ENCODE results near the gene TCERG1L.

Gene TCERG1L

GRCh38 chr10:131269776-131270460 lies 41.6 kb downstream of the TCERG1L start:
- no peak for DNase-seq (ENCODE audit: low read depth, low spot score)
- no peak for TF ChIP-seq CTCF (IDR thresholded peaks at IDR 0.05; ENCODE audit: low read depth, low read length)
- no peak overlapping the region for H3K4me3 ChIP-seq (ENCODE audit: low read depth, low read length)
- in situ Hi-C loops (cut with HindIII; ENCODE audit: low sequenced_read_pairs) = no loop called here

- in situ Hi-C loops (cut with HindIII; ENCODE audit: low sequenced_read_pairs) = no loop called here
- no peak for TF ChIP-seq CTCF (IDR thresholded peaks at IDR 0.05; ENCODE audit: low read depth, low read length)
- H3K4me3 ChIP-seq (ENCODE audit: low read depth, low read length) = no peak overlapping the region
- no peak for DNase-seq (ENCODE audit: low read depth, low spot score)
Measured at GRCh38 chr10:131267814-131268095, 43.8 kb downstream of the TCERG1L start.

DNA sequence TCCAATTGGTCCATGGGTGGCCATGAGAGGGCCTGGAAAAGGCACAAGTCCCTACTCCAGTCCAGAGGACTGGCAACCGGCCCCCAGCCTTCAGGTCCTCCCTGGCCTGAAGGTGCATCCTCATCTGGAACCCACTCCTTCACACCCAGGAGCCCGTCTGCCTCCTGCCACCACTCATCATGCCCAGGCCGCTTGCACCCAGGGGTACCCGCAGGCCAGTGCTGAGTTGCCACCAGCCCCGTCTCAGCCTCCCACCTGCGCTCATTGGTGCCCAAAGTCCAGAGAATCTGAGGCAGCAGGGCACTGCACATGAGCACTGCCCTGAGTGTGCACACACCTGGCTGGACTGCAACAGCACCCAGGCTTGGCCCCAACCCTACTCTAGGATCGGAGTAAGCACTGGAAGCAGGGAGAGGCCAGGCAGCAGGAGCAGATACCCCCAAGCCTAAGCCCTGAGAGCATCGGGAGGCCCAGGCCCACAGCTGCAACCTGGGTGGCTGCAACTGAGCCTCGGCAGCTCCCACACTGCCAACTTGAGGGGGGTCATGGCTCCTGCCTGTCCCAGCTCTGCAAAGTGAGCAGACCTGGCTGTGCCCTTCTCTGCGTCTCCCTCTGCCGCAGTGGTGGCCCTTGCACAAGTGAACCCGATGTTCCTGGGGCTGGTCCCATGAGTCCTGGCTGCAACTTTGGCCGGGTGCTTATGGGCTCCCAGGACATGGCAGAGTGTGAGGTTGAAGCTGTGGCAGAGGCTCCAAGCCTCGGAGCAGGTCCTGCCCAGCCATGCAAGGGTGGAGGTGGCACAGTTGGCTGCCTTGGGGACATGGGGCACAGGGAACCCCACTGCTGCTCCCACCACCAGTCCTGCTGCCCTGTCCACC lies 44.3 kb downstream of the TCERG1L start:
- DNase-seq (ENCODE audit: low read depth, low spot score) = no peak
- TF ChIP-seq CTCF (IDR thresholded peaks at IDR 0.05; ENCODE audit: low read depth, low read length) = no peak
- H3K4me3 ChIP-seq (ENCODE audit: low read depth, low read length) = no peak overlapping the region
- in situ Hi-C loops (cut with HindIII; ENCODE audit: low sequenced_read_pairs) = no loop called here

DNA sequence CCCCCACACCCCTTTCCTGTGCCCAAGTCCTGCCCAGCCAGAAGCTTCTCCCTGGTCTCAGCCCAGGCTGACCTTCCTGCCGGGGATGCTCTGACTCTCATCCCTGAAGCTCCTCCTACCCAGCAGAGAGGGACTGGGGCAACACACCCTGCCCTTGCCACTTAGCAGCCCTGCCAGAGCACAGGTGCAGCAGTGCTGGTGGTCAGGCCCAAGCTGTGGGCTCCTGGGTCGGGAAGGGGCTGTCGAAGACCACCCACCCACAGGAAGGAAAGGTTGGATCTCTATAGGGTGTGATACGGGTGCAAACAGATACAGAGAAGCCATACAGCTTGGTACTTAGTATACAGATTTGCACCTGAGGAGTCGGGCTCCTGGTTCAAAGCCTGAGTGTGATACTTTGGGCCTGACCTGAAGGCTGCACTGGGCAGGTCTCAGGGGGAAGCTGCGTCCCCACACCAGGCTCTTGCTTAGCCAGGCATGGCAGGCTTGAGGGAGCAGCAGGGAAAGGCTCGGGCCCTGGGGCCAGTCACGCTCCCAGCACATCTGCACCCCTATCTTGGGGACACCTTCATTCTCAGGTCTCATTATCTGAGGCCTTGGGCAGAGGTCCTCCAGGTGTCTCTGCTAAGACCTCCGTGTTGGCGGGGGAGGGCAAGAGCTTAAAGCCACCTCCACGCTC lies 47.3 kb downstream of the TCERG1L start:
- no peak for DNase-seq (ENCODE audit: low read depth, low spot score)
- in situ Hi-C loops (cut with HindIII; ENCODE audit: low sequenced_read_pairs) = no loop called here
- no peak for TF ChIP-seq CTCF (IDR thresholded peaks at IDR 0.05; ENCODE audit: low read depth, low read length)
- no peak overlapping the region for H3K4me3 ChIP-seq (ENCODE audit: low read depth, low read length)

GRCh38 chr10:131261890-131262475 lies 49.5 kb downstream of the TCERG1L start:
- H3K4me3 ChIP-seq (ENCODE audit: low read depth, low read length) = no peak overlapping the region
- no peak for TF ChIP-seq CTCF (IDR thresholded peaks at IDR 0.05; ENCODE audit: low read depth, low read length)
- in situ Hi-C loops (cut with HindIII; ENCODE audit: low sequenced_read_pairs) = no loop called here
- DNase-seq (ENCODE audit: low read depth, low spot score) = no peak

GRCh38 chr10:131260452-131261211 lies 50.9 kb downstream of the TCERG1L start:
- TF ChIP-seq CTCF (IDR thresholded peaks at IDR 0.05; ENCODE audit: low read depth, low read length) = no peak
- H3K4me3 ChIP-seq (ENCODE audit: low read depth, low read length) = no peak overlapping the region
- in situ Hi-C loops (cut with HindIII; ENCODE audit: low sequenced_read_pairs) = no loop called here
- no peak for DNase-seq (ENCODE audit: low read depth, low spot score)
